ENCODE measurements around the gene EGFL6.

GRCh38 chrX:13659063-13659462, 89.7 kb downstream of the EGFL6 start:
- TF ChIP-seq CTCF (IDR thresholded peaks at IDR 0.05; ENCODE audit: low read depth, low read length, poor library complexity, severe bottlenecking) = no peak
- TF ChIP-seq EZH2phosphoT487 (IDR thresholded peaks at IDR 0.05; ENCODE audit: borderline replicate concordance, low read length) = no peak

All from DOHH2 (cell line).